HG03045 (cell line): ENCODE data around the gene IL1RN.
A peak's percentile ranks its signal among the peaks of the same experiment; 100 is the strongest.

Experiments used
- ATAC-seq: cut with Tn5 transposase; IDR thresholded peaks from one replicate; pipeline ENCODE4 v1.9.1; 2021; ENCODE audit warnings: mild to moderate bottlenecking, moderate library complexity; ENCODE audit not compliant: unreplicated experiment

Gene IL1RN

DNA sequence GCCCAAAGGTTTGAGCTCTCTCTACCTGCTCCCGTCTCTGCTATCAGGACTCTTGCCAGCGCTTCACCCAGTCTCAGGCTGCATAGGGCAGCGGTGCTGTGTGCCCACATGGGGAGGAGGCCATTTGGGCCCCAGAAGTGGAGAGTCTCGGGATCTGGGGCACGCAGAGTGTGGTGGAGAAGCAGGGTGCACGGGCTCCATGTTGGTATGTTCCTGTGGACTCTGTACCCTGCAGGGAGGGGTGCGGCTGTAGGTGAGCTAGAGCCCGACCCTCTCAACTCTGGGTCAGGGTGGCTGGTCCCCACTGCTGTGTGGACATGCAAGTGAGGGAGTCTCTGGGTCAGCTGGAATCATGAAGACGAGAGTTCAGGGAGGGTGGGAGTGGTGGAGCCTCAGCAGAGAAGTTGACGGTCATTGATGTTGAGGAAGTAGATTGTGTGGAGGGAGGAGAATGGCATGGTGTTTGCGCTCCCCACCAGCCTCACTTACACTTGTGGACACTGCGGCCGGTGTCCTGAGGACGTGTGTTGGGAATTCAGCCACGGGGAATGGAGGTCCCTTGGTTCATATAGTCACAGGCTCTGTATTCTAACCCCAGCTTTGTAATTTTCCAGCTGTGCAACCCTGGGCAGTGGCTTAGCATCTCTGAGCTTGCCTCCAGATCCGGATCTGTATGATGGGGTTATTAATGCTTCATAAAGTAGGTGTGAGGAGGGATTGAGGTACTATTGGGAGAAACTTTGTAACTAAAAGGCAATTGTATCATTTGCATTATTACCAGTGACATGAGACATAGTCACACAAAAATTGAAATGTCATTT is 45.5 kb downstream of the IL1RN start:
- no peak for ATAC-seq

DNA sequence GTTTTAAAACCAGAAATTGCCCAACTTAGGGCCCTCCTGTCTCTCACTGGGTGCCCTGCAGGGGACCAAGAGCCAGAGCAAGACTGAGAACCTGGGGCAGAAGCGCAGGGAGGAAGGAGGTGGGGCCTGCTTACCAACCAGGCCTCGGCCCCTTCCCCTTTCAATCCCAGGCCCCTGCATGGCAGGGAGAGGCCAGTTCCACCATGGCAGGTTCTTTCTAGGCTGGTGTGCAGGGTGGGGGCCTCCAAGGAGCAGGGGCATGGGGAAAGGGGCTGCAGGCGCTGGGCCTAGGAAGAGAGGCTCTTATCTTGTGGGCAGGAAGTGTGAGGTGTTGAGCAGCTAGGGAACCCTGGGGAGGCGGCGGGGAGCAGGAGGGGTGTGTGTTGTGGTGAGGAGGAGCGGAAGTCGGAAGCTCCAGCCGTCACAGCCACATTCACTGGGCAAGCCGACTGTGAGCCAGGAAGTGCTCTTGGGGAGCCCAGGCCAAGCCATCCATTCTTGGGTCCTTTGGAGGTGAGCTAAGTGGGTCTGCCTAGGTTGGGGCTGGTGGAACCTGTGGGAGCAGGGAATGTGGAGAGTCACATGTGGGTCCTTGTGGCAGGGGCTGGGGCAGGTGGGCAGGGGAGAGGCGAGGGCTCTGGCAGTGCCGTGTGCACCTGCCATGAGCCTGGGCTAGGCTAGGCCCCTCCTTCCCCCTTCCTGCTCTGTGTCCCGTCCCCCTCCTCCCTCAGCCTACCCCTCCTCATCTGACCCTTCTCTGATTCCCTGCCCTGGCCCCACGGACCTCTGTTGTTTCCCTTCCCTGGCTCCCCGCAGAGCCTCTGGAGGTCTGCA is 46.4 kb downstream of the IL1RN start, which contains the start of gene PSD4:
Gene PSD4 (plus strand): TSS at position 430 of the 834 bp plus-strand sequence. CDS start 8,486 bp downstream, outside the sequence.
- peak; percentile 83 for ATAC-seq

DNA sequence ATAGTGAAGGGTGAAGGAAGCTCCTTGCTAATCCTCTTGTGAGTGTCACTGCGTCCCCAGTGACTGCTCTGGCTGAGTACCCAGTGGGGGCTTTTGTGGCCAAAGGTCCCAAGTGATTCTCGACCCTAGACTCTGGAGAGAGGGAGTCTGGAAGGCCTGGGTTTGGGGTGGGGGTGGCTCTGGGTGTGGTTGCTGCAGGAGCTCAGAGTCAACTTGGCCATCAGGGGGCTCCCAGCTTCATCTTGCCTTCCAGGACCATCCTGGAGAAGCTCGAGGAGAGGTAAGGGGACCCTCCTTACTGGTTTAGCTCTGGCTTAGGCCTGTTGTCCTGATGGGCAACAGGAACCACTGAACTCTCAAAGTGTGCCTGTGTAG is 47.0 kb downstream of the IL1RN start:
- no peak for ATAC-seq

DNA sequence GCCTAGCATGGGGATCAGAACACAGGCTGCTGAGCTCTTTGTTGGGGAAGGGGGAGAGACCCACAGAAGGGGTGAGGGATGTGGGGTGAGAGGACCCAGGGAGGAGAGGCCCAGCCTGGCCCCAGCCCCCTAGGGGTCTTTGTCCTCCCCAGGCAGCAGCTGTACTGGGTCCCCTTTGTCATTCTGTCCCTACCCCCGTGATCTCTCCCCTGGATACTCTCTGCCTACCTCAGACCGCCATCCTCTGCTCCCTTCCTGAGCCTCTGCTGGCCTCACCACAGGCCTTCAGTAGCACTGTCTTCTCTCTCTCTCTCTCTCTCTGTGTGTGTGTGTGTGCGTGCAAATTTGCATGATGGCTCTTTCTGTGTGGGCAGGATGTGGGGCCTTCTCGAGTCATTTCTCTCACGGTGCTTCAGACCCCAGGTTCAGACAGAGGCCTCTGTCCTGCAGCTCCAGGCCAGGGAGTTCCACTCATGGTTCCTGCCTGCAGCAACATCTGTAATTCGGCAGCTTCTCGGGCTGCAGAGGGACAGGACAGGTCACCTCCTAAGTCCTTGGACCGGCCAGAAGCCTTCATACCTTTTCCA is 47.7 kb downstream of the IL1RN start:
- ATAC-seq, result peak; percentile 69

DNA sequence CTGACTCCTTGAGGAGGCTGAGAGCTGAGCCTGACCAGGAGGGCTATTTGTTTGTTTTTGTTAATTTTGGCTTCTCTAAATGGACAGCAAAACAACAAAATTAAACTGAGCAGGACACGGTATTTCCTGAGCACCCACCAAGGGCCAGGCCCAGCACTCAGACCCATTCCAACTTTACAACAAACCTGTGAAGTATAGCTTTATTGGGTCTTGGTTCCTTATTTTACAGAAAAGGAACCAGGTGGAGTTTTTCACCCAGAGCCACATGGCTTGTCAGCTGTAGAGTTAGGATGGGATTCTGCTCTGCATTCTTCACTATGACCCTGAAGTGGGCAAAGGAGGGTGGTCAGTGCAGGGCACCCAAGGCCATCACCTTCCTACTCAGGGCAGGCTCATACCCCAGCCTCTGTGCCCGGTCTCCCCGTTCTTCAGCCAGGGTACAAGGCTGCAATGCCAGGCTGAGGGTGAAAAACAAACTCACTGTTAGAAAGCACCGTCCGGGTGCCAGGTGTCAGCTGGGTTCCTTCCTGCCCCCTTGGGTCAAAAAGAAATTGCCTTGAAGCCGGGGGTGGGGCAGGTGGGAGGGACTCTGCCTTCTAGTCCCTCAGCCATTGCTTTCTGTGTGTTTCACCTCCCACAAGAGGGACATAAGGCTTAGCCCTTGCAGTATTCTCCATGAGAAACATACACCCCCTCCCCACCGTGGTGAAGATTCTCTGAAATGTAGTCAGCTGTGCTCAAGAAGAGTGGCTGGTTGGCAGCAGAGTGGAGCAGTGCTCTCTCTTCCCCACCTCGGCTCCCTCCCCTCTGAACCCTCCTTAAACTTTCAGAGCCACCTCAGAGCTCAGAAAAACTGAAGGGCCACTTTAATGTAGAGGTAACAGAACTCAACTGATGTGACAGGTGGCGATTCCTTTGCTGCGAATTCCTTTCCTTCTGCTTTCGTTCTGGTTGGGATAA is 48.6 kb downstream of the IL1RN start:
- ATAC-seq, result no peak

DNA sequence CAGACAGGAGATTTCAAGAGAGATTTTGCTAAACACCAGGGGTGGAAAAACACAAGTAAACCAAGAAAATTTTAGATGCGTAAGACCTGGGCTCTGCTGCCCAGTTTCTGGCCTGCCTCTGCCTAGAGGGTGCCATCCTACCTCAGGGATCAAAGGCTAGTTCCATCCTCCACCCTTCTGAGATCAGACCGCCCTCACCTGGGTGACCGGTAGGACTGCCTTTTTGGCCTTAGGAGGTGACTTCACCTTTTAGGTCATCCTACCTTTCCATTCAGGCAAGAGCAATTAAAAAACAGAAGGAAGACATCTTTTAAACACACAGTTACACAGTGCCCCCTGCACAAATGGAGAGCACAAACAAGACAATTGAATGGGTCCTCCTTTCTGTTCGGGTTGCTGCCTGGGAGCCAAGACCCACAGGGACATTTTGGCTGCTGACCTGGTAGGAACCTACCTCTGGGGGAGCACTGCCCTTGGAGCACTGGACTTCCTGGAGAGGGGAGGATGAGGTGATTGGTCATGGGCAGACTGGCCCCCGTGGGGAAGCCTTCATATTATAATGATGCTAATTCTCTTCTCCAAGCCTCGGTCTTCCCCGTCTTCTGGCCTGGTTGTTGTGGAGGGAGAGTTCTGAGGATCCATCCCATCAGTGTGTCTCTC is 49.4 kb downstream of the IL1RN start:
- ATAC-seq, result no peak

DNA sequence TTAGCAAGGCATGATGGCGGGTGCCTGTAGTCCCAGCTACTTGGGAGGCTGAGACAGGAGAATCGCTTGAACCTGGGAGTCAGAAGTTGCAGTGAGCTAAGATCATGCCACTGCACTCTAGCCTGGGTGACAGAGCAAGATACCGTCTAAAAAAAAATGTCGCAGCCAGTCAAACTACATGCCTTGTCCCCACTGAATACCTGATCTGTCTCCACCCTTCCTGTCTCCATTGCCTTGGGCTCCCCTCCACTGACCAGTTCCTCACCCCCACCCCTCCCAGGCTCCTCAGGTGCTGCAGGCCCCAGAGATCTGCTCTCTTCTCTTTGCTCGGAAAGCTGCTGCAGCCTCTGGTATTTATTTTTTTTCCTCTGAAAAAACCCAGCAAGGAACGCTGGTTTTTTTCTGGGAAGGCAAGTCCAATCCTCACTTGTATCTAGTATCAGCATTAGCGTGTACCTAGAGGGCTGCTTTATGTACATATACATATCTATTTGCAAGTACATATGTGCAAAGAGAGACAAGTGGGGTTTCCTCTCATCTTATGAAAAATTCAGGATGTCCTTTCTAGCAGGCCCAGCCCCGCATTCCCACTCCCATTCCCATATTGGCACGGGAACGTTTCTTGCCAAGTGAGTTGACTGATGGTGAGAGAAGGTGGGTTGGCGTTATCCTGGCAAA is 50.8 kb downstream of the IL1RN start:
- ATAC-seq, result no peak

DNA sequence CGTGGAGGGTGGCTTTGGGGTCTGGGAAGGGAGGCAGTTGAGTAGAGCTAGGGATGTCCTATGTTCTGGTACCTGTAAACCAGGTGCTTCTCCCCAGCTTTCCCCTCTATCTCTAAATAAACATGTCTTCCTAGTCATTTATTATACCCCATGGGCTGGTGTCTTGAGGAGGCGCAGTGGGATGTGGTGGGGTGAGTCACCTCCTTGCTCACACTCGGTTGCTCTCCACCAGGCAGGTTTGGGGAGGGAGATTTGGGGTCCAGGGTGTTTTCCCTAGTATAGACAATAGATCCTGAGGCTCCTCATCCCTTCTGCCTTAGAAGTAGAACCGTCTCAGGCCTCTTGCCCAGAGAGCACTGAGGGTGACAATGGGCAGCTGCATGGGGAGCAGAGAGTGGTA is 51.5 kb downstream of the IL1RN start:
- no peak for ATAC-seq

DNA sequence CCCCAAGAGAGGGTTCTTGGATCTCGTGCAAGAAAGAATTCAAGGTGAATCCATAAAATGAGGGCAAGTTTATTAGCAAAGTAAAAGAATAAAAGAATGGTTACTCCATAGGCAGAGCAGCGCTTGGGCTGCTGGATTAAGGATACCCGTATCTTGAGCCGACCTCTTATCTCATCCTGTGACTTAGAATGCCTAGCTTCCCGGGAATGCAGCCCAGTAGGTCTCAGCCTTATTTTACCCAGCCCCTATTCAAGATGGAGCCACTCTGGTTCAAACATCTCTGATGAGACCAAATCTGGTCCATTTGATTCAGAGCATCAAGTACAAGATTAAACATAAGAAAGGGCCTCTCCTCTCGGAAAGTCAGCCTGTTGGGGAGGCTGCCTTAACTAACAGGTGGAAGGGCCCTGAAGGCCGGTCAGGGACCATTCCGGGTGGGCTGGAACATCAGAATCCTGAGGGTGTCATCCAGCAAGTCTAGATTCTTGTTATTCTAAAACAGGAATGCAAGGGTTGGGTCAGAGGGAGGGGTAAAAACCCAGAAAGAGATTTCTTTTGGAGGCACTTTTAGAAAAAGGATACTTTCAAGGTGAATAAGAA is 52.1 kb downstream of the IL1RN start:
- ATAC-seq, result no peak

DNA sequence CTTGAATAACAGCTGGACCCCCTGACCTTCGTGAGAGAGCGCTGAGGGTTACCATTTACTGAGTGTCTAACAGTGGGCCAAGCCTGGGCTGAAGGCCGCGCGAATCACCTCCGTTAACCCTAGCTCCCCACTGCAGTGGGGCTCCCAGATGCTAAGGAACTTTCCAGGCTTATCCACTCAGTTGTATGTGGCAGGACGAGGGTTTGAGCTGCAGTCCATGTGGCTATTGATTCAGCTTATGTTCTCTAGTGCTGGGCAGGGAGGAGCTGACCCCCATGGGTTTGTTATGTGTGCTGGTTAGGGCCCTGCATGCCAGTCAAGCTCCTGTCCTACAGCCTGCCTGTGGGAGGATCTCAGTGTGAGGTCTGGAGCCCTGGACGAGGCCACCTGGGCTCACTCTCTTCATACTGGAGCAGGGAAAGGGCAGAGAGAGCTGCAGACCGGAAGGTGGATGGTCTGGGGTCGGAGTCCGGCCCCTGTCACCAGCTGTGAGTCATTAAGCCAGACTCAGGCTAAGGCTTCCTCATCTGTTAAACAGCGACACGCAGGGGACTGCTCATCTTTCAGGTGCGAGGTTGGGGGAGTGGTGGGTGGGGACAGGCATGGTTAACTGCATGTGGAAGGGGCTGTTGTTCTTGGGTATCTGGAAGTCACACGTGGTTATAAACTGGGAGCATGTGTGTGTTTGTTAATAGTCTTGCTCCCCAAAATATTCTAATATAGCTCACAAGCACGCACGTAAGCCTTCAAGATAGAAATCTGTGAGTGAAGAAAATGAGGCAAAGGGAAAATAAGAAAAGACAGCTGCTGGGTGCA is 52.9 kb downstream of the IL1RN start:
- no peak for ATAC-seq

DNA sequence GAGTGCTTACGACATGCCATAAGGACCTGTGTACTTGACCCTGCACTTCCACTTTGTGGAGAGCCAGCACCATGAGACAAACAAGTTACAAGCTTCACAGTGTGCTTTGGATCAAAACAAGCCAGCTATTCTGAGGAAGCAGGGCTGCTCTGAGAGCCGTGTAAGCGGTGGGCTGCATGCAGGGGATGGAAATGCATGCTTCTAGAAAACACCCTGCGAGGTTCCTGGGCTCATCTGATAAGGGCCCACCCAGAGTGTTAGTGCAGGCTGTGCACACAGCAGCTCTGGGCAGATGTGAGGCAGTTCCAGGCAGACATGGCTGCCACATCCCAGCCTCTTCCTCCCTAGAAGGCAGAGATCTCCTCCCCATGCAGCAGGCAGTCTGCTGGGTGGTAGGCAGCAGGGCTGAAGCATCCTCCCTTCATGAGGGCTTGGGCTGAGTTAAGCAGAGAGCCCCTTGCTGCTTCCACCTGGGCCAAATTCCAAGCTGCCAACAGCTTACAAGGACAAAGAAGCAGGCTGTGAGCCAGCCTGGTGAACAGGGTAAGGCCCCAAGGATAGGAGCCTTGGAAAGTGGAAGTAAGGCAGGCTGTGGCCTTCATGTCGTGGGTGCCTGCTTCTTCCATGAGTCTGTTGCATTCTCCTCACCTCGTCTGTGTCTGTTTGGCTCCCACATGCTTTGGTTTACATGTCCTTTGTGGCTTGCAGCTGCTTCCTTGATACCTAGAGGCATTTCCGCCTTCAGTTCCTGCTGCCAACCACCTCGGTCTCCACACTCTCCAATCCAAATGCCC is 54.1 kb downstream of the IL1RN start:
- no peak for ATAC-seq

DNA sequence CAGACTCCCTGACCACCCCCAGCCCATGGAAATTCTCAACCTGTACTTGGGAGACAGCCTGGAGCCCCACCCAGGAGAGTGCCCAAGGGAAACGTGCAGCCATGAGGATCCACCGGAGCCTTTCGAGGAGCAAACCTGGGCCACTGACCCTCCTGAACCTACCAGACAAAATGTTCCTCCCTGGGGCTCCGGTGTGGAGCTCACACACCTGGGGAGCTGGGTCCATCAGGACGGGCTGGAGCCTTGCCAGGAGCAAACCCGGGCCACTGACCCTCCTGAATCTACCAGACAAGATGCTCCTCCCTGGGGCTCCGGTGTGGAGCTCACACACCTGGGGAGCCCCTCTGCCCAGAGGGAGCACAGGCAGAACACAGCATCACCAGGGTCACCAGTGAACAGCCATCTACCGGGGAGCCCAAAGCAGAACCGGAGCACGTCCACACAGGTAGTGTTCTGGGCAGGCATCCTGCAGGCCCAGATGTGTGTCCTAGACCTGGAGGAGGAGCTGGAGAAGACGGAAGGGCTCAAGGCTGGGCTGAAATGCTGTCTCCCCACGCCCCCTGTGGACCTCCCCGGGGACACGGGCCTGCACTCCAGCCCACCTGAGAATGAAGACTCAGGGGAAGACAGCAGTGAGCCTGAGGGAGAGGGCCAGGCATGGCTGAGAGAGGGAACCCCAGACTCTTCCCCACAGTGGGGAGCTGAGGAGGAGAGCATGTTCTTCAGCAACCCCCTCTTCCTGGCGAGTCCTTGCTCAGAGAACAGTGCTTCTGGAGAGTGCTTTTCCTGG is 55.3 kb downstream of the IL1RN start:
- ATAC-seq, result no peak

DNA sequence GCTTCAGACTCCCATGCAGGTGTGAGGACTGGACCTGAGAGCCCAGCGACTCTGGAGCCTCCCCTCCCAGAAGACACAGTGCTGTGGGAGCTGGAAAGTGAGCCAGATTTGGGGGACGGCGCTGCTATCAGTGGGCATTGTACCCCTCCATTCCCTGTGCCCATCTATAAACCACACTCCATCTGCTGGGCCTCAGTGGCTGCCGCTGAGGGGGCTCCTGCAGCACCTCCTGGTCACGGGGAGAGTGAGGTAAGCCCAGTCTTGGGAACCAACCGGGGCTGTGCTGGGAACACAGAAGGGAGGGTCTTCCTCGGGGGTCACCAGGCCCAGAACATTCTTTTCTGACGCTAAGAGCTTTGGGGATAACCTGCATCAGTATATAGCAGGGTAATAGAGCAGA is 55.9 kb downstream of the IL1RN start:
- ATAC-seq, result no peak
